ENCODE data around the gene WWOX.

- no peak for TF ChIP-seq CTCF (conservative IDR thresholded peaks at IDR 0.05)
- no peak for TF ChIP-seq EZH2 (IDR thresholded peaks at IDR 0.05; ENCODE audit: low read depth)
Observed at GRCh38 chr16:78452025-78452555, 352.6 kb downstream of the WWOX start.

Measured in PC-9 (cell line).